Sigmoid colon (tissue), 7 donors: Measurements from ENCODE around the gene SIAH2. TPM values are rescaled to one million over a fixed set of nuclear protein-coding genes. Genes with fewer than 3 reads are reported as not detected.

Experiments used
- DNase-seq: peaks from one replicate; pipeline ENCODE4 v3.0.0-alpha.2; 2019
- H3K27ac ChIP-seq, 4 donors: fragments of 200-600 bp; sonication (generic); one replicate each; pipeline ENCODE4 v1.5.1; 2016 to 2019; ENCODE audit warnings: mild to moderate bottlenecking in 1 of 4
- H3K27me3 ChIP-seq, 3 donors: fragments of 200-600 bp; sonication (generic); one replicate each; pipeline ENCODE4 v1.5.1; 2019; ENCODE audit warnings: mild to moderate bottlenecking in 1 of 3
- H3K36me3 ChIP-seq, 4 donors: fragments of 200-600 bp; sonication (generic); one replicate each; pipeline ENCODE4 v1.5.1; 2016 to 2019
- H3K4me1 ChIP-seq, 4 donors: fragments of 200-600 bp; sonication (generic); one replicate each; pipeline ENCODE4 v1.5.1; 2017 to 2019
- H3K4me3 ChIP-seq, 4 donors: fragments of 200-600 bp; sonication (generic); one replicate each; pipeline ENCODE4 v1.5.1; 2017 to 2019; ENCODE audit warnings: mild to moderate bottlenecking in 2 of 4, moderate library complexity in 1 of 4
- H3K9me3 ChIP-seq, 4 donors: fragments of 200-600 bp in 3 of 4; sonication (generic) in 3 of 4; one replicate each; pipeline versions ENCODE4 v1.5.1 to v1.6.1; 2013 to 2019
- CTCF ChIP-seq, 4 experiments: fragments of 450-650 bp in 3 of 4; fragments of 200-600 bp in 1 of 4; IDR thresholded peaks; one replicate each; pipeline ENCODE4 v1.5.1; 2016 to 2019; ENCODE audit warnings: antibody characterized with exemption in 4 of 4, mild to moderate bottlenecking in 3 of 4, moderate library complexity in 2 of 4
- EP300 ChIP-seq, 4 donors: sonication (generic); formaldehyde crosslinking; IDR thresholded peaks; one replicate each; pipeline ENCODE4 v1.6.1; 2017; ENCODE audit warnings: antibody characterized with exemption in 4 of 4
- POLR2A ChIP-seq, 2 donors: fragments of 450-650 bp; IDR thresholded peaks; one replicate each; pipeline ENCODE4 v1.6.1; 2016; ENCODE audit warnings: antibody characterized with exemption in 2 of 2, mild to moderate bottlenecking in 2 of 2, moderate library complexity in 2 of 2
- POLR2AphosphoS5 ChIP-seq, 4 donors: sonication (generic); formaldehyde crosslinking; IDR thresholded peaks; one replicate each; pipeline ENCODE4 v1.6.1; 2017; ENCODE audit warnings: antibody characterized with exemption in 4 of 4
- WGBS, 2 donors: extraction: QIAGEN DNeasy Blood & Tissue Kit; methylation state at CpG; one replicate each; pipeline ENCODE4 v1.1.7; 2013; 5-methylcytosine and 5-hydroxymethylcytosine counted together
- intact Hi-C: fragments of 100-400 bp; cut with DNase I; formaldehyde crosslinking; loops from one replicate; pipeline ENCODE4 v1.15.1; 2023
- polyA plus RNA-seq, 3 donors: library from polyadenylated mRNA; stranded (reverse); fragments of 200-250 nt; gene quantifications; one replicate each; pipeline ENCODE4 v1.2.3, GENCODE V29; 2013
- total RNA-seq, 4 donors: library from RNA; depleted of rRNA; stranded (reverse); fragments of >200 nt; gene quantifications; one replicate each; pipeline ENCODE4 v1.1.0, GENCODE V29; 2016
- donor health status: healthy with polysubstance abuse.
- donor health status: Bipolar disorder and iron deficiency.
- donor health status: healthy.

Gene SIAH2
- total and polyA plus RNA-seq, 7 donors: 12.0 to 35.0 (median 21.2) TPM

- H3K27ac ChIP-seq: no peak overlapping the region
- intact Hi-C loops: loop anchor here (5.0 kb wide), 1 partner anchor 62 kb away; no protein-coding TSS in a partner anchor
- H3K9me3 ChIP-seq: no peaks in the 10 kb centered on the region
- no peak overlapping the region for H3K4me3 ChIP-seq
- H3K27me3 ChIP-seq: no peaks in the 10 kb centered on the region
- TF ChIP-seq CTCF (IDR thresholded peaks at IDR 0.05) (no peak), POLR2A (IDR thresholded peaks at IDR 0.05) (no peak), POLR2AphosphoS5 (IDR thresholded peaks at IDR 0.05) (no peak), EP300 (IDR thresholded peaks at IDR 0.05) (no peak)
- no peaks in the 10 kb centered on the region for H3K36me3 ChIP-seq
- no peaks in the 10 kb centered on the region for H3K4me1 ChIP-seq
- DNase-seq: no peak
Observed at GRCh38 chr3:150784747-150785125, 21.8 kb upstream of the SIAH2 start.

GRCh38 chr3:150783920-150784746, 21.2 kb upstream of the SIAH2 start:
- WGBS, 2 donors: 83 to 90% methylated on average over 5 of the region's 5 CpGs
- intact Hi-C loops: no loop called here

GRCh38 chr3:150783316-150783715, 20.3 kb upstream of the SIAH2 start:
- no peak overlapping the region for H3K27ac ChIP-seq
- TF ChIP-seq POLR2AphosphoS5 (IDR thresholded peaks at IDR 0.05) (no peak), CTCF (IDR thresholded peaks at IDR 0.05) (no peak), POLR2A (IDR thresholded peaks at IDR 0.05) (no peak), EP300 (IDR thresholded peaks at IDR 0.05) (no peak)
- H3K36me3 ChIP-seq: no peaks in the 10 kb centered on the region
- H3K9me3 ChIP-seq: no peaks in the 10 kb centered on the region
- DNase-seq: no peak
- H3K4me1 ChIP-seq: no peaks in the 10 kb centered on the region
- no peak overlapping the region for H3K4me3 ChIP-seq
- intact Hi-C loops: no loop called here
- WGBS, 2 donors: 80 to 89% methylated on average over 1 of the region's 1 CpG
- no peaks in the 10 kb centered on the region for H3K27me3 ChIP-seq

More at GRCh38 chr3:150783920-150784746, 21.2 kb upstream of the SIAH2 start:
- no peak for DNase-seq
- H3K27me3 ChIP-seq: no peaks in the 10 kb centered on the region
- H3K4me1 ChIP-seq: no peaks in the 10 kb centered on the region
- H3K36me3 ChIP-seq: no peaks in the 10 kb centered on the region
- no peak overlapping the region for H3K4me3 ChIP-seq
- no peak for TF ChIP-seq CTCF (IDR thresholded peaks at IDR 0.05)
- no peak for TF ChIP-seq EP300 (IDR thresholded peaks at IDR 0.05)
- TF ChIP-seq POLR2A (IDR thresholded peaks at IDR 0.05): no peak
- TF ChIP-seq POLR2AphosphoS5 (IDR thresholded peaks at IDR 0.05): no peak
- no peak overlapping the region for H3K27ac ChIP-seq
- H3K9me3 ChIP-seq: no peaks in the 10 kb centered on the region

GRCh38 chr3:150779402-150779858, 16.5 kb upstream of the SIAH2 start:
- no peaks in the 10 kb centered on the region for H3K9me3 ChIP-seq
- WGBS, 2 donors: 94% methylated on average over 22 of the region's 22 CpGs
- no peak overlapping the region for H3K4me3 ChIP-seq
- intact Hi-C loops: no loop called here
- no peaks in the 10 kb centered on the region for H3K36me3 ChIP-seq
- no peak for TF ChIP-seq EP300 (IDR thresholded peaks at IDR 0.05)
- TF ChIP-seq CTCF (IDR thresholded peaks at IDR 0.05): no peak
- TF ChIP-seq POLR2A (IDR thresholded peaks at IDR 0.05): no peak
- TF ChIP-seq POLR2AphosphoS5 (IDR thresholded peaks at IDR 0.05): no peak
- H3K27ac ChIP-seq: no peak overlapping the region
- H3K4me1 ChIP-seq: no peaks in the 10 kb centered on the region
- DNase-seq: no peak
- H3K27me3 ChIP-seq: no peaks in the 10 kb centered on the region
